Stimulated activated CD4-positive, alpha-beta T cell treated with anti-CD3 and anti-CD28 coated beads, Interleukin-2, amount 100 ng/mL, for 48 hours (primary cell): Measurements from ENCODE around the gene OCA2.
"Not testable (repeated sequence)": the region's sequence is repeated elsewhere in the genome, so short reads cannot be mapped to it uniquely, and the experiment has no call there.

Experiments used
- DNase-seq, 2 donors: peaks; one replicate each; pipeline ENCODE4 v3.0.0-alpha.2; 2020

The OCA2 gene

DNA sequence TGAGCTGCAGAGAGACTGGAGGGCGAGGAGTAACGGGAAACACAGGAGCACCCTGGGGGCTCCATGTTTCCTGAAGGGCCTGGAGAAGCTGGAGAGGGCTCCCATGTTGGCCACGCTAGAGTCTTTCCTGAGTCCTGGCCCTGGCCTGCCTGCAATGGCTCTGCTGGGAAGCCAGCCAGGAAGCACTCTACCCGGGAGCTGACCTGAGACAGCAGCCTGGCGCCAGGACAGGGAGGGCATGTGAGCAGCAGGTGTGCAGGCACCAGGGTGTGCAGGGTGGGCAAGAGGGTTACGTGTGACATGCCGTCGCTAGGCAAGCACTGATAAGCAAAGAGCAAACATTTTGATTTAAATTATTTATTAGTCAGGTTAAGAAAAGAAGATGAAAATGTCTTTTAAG, 301.4 kb downstream of the OCA2 start:
- DNase-seq: no peak

DNA sequence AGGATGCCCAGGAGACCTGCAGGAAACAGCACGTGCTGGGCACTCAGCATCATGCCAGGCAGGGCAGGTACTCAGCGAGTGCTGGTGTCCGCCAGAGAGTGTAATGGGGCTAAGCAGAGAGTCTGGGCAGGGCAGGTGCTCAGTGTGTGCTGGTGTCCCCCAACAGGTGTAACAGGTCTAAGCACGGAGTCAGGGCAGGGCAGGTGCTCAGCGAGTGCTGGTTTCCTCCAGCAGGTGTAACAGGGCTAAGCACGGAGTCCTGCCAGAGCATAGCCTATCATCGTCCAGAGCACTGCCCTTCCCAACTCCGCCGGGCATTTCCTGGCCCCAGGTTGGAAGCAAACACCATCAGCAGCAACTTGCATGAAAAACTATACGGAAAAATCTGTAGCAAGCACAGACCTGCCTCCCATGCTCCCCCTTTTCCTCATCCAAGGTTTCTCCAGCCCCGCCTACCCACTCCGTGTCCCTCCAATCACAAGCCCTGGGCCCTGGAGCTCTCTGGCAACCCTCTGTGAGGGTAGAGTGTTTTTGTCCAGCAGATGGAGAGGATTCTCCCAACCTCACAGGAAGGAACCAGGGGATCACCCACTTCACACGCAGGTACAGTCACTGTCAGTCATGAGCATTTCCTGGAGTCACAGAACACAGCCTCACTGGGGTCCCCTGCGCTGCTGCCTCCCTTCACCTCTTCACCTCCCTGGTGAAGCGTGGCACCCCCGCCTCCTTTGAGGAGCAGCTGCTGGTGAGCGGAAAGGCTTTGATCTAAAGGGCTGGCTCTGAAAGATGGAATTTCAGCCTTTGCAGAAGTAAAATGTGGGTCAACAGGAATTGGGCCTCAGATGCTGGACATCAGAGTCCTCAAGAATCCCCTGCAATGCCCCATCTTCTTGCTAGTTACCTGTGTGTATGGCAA, 302.5 kb downstream of the OCA2 start:
- no peak for DNase-seq

DNA sequence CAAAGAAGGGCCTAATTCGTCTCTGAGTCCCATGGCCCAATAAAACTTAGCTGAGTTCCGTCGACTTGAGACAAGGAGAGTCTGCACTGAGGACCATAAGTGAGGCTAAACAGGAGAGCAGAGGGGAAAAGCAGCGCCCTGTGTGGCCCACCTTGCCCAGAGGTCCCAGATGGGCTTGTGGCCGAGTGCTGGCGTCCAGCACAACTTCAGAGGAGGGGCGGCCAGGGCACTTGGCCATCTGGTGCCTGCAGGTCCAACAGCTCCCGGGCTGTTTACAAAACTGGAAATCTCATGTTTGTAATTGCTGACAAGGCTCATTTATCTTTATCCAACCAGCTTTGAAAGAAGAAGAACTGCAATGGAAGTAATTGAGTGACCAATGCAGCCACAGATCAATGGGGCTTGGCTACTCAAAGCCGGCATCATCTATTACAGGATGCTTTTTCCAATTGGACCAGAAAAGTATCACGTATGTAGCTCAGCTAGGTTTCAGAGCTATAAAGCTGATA, 306.3 kb downstream of the OCA2 start:
- DNase-seq: no peak

DNA sequence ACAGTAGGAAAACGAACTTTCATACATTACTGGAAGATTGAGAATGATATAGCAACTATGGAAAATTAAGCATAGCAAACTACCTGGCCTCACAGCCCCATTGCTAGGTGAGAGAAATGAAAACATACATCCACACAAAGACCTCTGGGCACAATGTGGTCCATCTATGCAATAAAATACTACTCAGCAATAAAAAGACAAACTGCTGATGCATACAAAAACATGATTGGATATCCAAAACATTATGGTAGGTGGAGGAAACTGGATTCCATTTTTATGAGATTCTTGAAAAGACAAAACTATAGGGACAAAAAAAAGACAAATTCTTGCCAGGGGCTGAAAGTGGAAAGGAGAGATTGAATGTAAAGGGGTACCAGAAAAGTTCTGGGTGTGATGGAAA, 308.8 kb downstream of the OCA2 start:
- DNase-seq: no peak

DNA sequence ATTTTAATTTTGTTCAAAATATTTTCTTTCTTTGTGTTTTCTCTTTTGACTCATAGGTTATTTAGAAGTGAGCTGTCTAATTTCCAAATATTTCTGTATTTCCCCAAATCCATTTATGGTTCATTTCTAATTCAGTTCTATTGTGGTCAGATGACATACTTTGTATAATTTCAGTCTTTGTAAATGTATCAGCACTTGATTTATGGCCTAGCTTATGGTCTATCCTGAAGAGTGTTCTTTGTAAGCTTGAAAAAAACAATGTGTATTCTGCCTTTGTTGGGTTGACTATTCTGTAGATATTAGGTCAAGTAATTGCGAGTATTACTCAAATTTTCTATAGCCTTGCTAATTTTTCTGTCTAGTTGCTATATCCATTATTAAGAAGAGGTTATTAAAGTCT, 311.2 kb downstream of the OCA2 start:
- no peak for DNase-seq

DNA sequence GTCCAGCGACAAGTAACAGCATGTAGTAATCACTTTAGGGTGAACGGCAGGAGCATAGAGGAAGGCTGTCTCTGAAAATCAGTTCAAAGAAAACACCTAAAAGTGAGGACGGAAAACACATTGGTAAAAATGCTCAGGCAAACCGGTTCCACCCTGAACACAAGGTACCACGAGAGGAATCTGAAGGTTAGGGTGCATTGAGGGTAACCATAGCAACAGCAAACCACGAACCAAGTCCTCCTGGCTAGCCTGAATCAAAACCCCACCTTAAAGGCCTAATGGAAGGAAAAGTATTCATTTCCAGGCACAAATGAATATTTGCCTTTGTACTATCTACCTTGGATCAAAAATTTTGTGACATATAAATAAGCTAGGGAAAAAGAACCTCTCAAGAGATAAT, 315.0 kb downstream of the OCA2 start:
- DNase-seq: no peak

DNA sequence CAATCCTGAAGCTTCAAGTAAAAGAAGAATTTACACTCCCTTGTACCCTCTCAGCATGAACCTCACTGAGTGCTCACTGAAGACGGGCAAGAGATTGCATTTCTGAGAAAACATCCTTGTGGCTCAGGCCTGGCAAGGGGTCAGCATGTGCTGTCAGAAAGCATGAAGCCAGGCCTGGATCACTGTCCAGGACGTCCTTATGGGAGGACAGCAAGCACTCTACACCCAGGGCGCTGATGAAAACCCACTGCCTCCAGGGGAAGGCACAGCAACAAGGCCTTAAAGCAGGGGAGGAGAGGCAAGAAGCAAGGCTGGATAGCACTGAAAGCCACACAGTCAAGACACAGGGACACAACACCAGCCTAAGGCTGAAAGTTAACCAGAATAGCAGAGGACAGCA, 315.4 kb downstream of the OCA2 start:
- DNase-seq: no peak

DNA sequence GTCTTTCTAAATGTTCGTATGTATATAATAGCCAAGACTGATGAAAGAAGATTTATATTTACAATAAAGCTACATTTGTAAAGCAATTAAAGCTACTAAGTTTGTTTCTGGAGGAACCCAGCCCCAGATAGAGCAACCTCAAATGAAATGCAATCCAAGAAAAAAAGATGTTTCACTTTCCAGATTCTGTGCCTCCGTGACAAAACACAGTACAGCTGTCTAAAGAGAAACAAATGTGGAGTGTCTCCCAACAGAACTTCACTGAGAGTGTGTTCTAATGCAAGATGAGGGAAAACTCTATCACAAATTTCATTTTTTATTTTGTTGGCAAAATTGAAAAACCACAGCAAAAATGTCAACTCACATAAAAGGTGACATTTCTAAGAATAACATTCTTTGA, 317.0 kb downstream of the OCA2 start:
- no peak for DNase-seq

DNA sequence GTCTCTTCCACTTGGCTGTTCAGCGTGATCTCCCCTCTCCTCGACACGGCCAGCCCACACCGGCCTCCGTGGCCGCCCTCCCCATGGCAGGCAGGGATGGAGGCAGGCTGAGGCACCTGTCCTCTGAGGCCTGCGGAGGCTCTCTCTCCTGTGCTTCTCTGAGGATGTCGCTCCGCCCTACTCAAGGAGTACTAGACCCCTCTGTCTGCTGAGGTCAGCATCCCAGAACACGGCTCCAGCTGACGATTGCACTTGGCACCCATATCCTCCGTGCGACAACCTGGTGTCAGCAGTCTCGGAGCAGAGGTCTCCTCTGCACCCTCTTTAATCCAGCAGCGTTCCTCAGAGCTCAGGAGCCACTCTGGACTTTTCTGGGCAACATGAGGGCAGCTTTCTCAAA, 322.6 kb downstream of the OCA2 start:
- no peak for DNase-seq

DNA sequence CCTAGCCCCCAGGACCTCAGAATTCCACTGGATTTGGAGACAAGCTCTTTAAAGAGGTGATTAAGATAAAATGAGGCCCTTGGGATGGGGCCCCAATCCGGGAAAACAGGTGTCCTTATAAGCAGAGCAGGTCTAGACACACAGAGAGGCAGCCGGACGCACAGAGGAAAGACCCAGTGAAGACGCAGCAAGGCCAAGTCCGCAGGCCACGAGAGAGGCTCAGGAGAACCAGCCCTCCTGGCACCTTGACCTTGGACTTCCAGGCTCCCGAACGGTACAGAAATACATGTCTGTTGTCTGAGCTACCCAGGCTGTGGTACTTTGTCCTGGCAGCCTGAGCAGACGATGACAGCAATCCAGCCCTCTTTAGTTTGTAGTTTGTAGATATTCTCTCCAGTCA, 324.5 kb downstream of the OCA2 start:
- no peak for DNase-seq

DNA sequence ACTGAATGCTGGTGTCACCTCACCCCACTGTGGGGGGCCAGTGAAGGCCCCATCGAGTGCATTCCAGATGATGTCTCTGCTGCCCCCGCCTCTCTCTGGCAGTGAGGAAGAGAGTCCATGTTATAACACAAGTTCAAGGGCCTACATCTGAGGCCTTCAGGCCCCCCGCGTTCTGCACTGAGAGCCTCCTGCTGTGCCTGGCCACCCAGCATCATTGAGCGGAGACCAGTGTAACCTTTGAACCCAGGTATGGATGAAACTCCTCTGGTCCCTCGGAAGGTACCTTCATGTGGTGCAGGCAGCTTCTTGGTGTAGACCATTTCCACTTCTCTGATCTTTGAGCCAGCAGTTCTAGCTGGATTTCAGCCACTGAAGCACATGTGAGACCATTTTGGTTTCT, 324.9 kb downstream of the OCA2 start:
- no peak for DNase-seq

DNA sequence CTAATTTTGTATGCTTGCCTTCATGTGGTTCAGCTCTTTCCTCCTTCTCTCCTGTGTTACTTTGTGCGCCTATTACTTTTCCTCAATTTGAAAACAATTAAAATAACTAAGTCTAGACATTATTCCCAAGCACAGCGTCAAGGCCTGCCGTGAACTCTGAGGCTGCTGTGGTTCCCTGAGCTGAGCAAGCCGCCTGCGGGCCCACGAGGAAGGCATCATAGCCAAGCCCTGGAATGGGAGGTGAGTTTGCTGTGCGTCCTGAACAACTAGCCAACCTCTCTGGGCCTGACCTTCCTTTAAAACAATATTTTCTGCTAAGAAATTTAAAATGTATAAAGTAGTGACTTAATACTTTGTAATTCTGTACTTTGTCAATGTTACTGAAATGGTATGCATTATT, 327.2 kb downstream of the OCA2 start:
- no peak for DNase-seq

DNA sequence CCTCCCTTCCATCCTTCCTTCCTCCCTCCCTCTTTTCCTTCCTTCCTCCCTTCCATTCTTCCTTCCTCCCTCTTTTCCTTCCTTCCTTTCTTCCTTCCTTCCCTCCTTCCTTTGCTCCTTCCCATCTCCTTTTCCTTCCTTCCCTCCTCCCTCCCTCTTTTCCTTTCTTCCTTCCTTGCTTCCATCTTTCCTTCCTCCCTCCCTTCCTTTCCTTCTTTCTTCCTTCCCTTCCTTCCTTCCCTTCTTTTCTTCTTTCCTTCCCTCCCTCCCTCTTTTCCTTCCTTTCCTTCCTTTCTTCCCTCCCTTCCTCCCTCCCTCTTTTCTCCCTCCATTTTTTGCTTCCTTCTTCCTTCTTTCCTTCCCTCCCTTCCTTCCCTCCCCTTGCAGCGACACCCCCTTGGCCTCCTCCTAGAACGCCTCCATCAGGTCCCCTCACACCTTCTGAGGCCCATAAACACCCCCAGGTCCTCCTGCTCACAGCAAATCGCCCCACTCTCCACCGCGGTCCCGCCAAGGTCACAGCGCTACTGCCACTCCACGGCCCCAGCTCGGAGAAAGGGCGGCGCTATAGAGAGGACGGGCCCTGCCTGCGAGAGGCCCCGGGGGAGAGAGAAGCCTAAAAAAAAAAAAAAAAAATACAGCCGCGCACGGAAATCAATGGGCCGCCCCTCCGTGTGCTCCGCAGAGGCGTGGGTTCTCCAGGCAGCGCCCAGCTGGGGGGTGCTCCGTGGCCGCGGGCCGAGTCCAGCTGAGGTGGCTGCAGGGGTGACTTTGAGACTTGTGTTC, 328.2 kb downstream of the OCA2 start:
- no peak for DNase-seq

DNA sequence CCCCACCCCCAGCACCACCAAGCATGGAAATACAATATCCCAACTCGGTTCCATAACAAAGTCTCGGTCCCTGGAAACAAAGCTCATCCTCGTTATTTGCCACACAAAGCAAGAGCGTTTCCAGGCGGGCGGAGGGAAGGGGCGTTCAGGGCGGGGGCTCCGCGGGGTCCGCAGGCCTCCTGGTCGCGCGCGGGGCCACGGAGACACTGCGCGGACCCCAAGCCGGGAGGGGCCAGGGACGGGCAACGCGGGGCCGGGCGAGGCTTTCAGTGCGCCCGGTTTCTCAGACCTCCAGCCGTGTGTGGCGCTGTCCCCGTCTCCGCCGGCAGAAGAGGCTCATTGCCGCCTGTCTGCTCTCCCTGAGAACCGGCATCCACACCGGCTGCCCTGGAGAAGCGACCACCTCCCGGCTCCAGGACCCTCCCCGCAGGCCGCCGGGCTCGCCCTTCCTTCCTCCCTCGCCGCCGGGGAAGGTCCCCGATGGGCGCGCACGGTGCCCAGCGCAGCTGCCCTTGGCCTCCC, 329.0 kb downstream of the OCA2 start:
- no peak for DNase-seq

DNA sequence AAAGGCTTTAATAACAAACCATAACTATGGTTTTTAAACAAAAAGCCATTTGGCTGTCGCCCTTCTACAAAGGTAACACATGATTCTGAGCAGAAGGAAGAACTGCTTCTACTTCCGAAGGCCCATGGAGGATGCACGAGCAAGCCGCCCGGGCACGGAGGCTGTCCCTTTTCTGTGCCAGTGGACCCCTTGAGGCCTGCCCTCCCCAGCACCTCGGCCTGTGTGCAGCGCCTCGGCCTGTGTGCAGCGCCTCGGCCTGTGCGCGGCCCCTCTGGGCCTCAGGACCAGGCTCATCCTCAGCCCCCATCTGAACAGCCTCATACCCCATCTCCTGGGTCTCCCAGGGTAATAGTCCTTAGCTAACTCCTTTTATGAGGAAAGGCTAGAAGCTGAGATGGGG, 329.5 kb downstream of the OCA2 start:
- no peak for DNase-seq

DNA sequence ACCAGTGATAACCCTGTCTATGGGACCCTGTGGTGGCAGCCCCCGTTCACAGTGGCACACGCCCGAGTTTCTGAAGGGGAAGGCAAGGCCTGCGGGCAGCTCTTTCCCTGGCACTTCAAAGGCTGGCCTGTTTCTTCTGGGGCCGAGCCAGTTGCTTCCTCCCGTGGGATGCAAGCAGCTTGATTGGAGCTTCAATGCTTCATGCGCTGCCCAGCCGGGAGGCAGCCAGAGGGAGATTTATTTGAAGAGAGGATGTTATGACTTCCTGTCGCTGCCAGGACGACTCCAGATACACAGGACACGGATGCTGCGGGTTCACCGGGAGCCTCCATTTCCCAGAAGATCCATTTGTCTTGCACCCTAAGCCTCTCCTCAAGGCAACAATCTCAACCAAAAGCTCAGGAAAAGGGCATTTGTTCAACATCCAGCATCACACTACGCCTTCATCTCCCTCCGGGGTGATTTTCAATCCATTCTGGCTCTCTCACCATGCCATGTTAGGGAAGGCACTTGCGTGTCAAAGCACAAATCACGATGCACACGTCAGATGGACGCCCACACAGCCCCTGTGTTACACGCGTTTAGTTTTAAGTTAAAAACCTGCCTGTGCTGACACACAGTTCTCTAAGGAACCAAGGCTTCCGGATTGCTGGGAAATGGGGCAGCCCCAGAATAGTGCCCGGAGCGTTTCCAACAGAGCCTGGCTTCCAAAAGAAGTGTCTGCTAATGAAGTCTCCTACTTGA, 330.2 kb downstream of the OCA2 start:
- no peak for DNase-seq

DNA sequence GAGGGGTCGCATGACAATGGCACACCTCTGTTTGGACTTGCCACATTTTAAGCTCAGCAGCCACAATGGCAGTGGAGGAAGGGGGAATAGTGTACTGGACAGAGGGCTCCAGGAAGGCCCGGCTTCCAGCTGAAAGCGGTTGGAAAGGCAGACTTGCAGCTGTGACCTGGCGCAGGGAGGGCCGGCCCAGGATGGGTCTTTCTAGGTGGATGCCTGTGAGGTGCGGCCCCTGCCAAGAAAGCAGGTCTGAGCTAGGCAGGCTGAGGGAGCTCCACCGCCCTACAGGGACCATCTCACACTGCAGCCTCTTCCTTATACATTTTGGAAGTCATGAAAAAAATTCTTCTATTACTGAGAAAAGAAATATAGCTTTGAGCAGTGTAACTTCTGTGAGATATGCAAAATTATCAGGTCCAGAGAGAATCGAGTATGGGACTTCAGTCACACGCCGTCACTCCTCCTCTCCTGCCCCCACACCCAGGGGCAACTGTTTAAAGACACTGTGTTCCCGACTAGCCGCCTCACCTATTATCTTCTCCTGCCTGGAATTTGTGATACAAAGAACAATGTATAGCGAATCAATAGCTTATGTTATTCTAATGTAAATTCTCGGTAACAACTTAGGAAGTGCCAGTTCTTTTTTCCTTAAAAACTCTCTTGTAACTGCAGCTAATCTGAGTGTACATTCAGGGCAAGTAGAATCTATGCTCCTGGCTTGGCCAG, 331.0 kb downstream of the OCA2 start:
- DNase-seq: no peak

DNA sequence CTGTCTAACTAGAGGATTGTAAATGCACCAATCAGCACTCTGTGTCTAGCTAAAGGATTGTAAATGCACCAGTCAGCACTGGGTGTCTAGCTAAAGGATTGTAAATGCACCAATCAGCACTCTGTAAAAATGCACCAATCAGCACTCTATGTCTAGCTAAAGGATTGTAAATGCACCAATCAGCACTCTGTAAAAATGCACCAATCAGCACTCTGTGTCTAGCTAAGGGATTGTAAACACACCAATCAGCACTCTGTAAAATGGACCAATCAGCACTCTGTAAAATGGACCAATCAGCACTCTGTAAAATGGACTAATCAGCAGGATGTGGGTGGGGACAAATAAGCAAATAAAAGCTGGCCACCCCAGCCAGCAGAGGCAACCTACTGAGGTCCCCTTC, 331.7 kb downstream of the OCA2 start:
- not testable (repeated sequence) for DNase-seq

DNA sequence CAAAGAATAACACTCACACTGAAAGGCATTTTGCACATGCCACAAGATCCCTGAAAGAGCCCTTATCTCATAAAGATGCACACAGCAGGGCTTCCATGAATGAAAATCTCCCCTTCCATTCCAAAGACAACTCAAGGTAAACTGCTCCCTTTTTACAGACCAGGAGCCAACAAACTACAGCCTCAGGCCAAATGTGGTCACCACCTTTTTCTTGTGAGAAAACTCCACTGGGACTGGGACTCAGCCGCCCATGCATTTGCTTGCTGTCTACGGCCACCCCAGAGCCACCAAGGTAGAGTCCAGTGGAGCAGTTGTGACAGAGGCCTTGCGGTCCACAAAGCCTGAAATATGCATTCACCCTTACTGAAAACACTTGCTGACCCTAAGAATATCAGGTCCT, 334.8 kb downstream of the OCA2 start:
- DNase-seq: no peak

DNA sequence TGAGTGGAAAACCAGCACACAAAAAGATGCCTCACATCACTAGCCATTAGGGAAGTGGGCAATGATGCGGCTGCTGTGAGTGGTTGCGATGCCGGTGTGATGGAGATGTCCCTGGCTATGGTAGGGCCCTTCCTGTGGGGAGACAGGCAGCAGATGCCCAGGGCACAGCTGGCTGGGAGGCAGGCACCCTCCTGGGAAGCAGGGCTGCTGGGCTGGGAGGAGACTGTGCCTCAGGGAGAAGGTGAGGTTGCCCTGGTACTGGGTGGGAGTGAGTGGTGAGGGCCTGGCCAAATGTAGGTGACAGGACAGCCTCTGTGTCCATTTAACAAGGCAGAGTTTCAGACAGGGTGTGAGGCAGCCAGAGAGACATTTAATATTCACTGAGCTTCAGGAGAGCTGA, 335.6 kb downstream of the OCA2 start:
- DNase-seq: no peak

DNA sequence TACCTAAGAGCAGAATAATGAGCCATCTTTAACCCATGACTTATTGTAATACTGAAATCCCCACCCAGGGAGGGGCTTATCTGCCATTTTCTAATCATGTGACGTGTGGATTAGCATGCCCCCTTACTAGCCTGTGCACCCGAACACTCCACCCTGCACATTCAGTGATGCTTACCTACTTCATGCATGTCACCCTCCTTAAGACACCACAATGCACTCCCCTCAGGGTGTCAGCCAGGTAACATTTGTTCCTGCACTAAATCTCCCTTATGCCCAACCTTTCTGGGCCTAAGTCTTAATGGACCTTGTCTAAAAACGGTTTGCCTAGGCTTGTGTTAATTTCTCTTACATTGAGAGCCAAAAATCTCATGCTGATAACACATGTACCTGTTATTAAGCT, 336.6 kb downstream of the OCA2 start:
- no peak for DNase-seq

DNA sequence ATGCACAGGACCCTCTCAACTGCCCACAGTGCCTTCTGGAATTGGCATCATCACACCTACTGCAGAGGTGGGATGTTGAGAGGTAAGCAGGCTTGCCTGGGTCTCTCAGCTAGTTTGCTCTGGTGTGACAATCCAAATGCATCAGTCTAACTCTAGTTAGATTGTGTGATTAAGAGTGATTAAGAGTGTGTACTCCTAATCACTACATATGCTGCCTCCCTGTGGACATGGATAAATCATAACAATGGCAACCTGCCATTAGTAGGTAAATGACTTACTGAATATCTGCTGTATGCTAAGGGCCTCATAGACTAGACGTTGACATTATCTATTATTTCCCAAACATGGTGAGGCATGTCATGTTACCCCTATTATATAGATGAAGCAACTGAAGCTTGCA, 342.1 kb downstream of the OCA2 start:
- no peak for DNase-seq
